OCI-LY3 (cell line): ENCODE results near the gene CHURC1.

Experiments
- H2AFZ ChIP-seq: fragments of 200-600, 300-600 bp; shearing (Covaris generic); 2 replicates; pipeline ENCODE4 v1.6.0; 2014; ENCODE audit warnings: antibody characterized with exemption, low read depth, low read length
- H3K27ac ChIP-seq: fragments of 200-600, 300-600 bp; sonication (generic); 2 replicates; pipeline ENCODE4 v1.5.1; 2014; ENCODE audit warnings: mild to moderate bottlenecking, low read length, moderate library complexity, mixed read lengths
- H3K27me3 ChIP-seq: fragments of 200-600, 300-600 bp; sonication (generic); 2 replicates; pipeline ENCODE4 v1.6.1; 2014; ENCODE audit warnings: low read depth, low read length, mixed read lengths
- H3K36me3 ChIP-seq: fragments of 200-600, 300-600 bp; sonication (generic); replicated peaks from 2 replicates; pipeline ENCODE3; 2014; ENCODE audit warnings: low read depth, low read length, mixed read lengths
- H3K4me1 ChIP-seq: fragments of 300-600, 200-600 bp; sonication (generic); 2 replicates; pipeline ENCODE4 v1.6.1; 2014; ENCODE audit warnings: low read length, mixed read lengths
- H3K4me2 ChIP-seq: fragments of 200-600, 300-600 bp; sonication (generic); 2 replicates; pipeline ENCODE4 v1.6.1; 2014; ENCODE audit warnings: low read length, mixed read lengths
- H3K4me3 ChIP-seq: fragments of 300-600, 200-600 bp; sonication (generic); 2 replicates; pipeline ENCODE4 v1.5.1; 2014; ENCODE audit warnings: antibody characterized with exemption, mild to moderate bottlenecking, low read length, moderate library complexity
- H3K79me2 ChIP-seq: fragments of 300-600, 200-600 bp; shearing (Covaris generic); 2 replicates; pipeline ENCODE4 v1.6.1; 2014; ENCODE audit warnings: mild to moderate bottlenecking, low read length, mixed read lengths
- H3K9ac ChIP-seq: fragments of 300-600, 200-600 bp; shearing (Covaris generic); 2 replicates; pipeline ENCODE4 v1.6.0; 2014; ENCODE audit warnings: mild to moderate bottlenecking, low read length, moderate library complexity
- H3K9me3 ChIP-seq: fragments of 200-600, 300-600 bp; shearing (Covaris generic); 2 replicates; pipeline ENCODE4 v1.6.1; 2014; ENCODE audit warnings: low read length, mixed read lengths; ENCODE audit not compliant: insufficient read depth
- H4K20me1 ChIP-seq: fragments of 200-600, 300-600 bp; sonication (generic); 2 replicates; pipeline ENCODE4 v1.6.1; 2016; ENCODE audit warnings: low read length, mixed read lengths; ENCODE audit not compliant: insufficient read depth
- CTCF ChIP-seq: fragments of 200-600, 300-600 bp; sonication (generic); IDR thresholded peaks from 2 replicates; pipeline ENCODE4 v1.5.1; 2014; ENCODE audit warnings: antibody characterized with exemption, low read length, low read depth
- EZH2phosphoT487 ChIP-seq: fragments of 200-600 bp; shearing (Covaris generic); IDR thresholded peaks from 2 replicates; pipeline ENCODE4 v1.6.1; 2018; ENCODE audit warnings: antibody characterized with exemption, mixed run types, low read depth

The CHURC1 gene

GRCh38 chr14:64960762-64961276, 46.6 kb downstream of the CHURC1 start:
- Histone ChIP-seq H3K27me3 (no peaks in the 10 kb centered on the region), H3K9me3 (no peaks in the 10 kb centered on the region), H3K4me1 (peaks cover 32% of the 10 kb centered on the region), H3K4me3 (no peak overlapping the region), H2AFZ (no peak overlapping the region), H3K79me2 (no peaks in the 10 kb centered on the region), H3K4me2 (no peak overlapping the region), H3K36me3 (no peaks in the 10 kb centered on the region), H3K9ac (no peak overlapping the region), H4K20me1 (no peaks in the 10 kb centered on the region), H3K27ac (no peak overlapping the region)
- TF ChIP-seq CTCF (peak; percentile 28), EZH2phosphoT487 (no peak)

- Histone ChIP-seq H3K27me3 (no peaks in the 10 kb centered on the region), H2AFZ (no peak overlapping the region), H3K4me3 (peak overlapping the region; percentile 28; the same call in 1 of the 2 replicates), H3K9me3 (no peaks in the 10 kb centered on the region), H3K4me1 (peaks cover 34% of the 10 kb centered on the region), H3K79me2 (no peaks in the 10 kb centered on the region), H3K4me2 (peak overlapping the region; percentile 61), H3K9ac (peak overlapping the region; percentile 5; the same call in 1 of the 2 replicates), H4K20me1 (no peaks in the 10 kb centered on the region), H3K36me3 (no peaks in the 10 kb centered on the region), H3K27ac (peak overlapping the region; percentile 7; the same call in 1 of the 2 replicates)
- TF ChIP-seq EZH2phosphoT487 (no peak), CTCF (peak; percentile 34)
Observed at GRCh38 chr14:64963611-64964010, 49.4 kb downstream of the CHURC1 start.

DNA sequence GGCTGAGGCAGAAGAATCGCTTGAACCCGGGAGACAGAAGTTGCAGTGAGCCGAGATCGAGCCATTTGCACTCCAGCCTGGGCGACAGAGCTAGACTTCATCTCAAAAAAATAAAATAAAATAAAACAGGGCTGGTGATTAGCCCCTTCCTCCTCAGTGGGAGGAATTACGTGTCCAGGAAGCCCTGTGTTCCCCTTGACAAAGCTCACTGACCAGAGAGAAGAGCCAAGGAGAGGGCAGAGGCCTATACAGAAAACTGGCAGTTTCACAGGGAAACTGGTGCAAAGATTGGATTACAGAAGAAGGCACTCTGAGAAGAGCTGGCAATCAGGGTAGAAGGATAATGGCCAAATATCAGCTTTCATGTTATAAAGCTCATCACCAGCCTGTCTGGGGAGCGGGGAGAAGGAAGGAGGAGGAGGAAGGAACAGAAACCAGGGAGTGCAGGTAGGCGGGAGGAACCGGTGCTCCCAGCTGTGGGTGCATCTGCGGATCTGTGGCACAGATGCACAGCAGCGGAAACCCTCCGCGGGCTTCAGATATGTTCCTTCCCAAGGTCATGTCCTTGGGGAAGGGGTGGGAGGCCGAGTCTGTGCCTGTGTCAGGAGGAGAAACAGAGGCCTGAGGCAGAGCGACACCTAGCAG, 51.2 kb downstream of the CHURC1 start:
- Histone ChIP-seq H3K27me3 (no peaks in the 10 kb centered on the region), H3K4me1 (peaks cover 34% of the 10 kb centered on the region), H3K4me2 (peak overlapping the region; percentile 35), H3K27ac (no peak overlapping the region), H3K9me3 (no peaks in the 10 kb centered on the region), H3K79me2 (no peaks in the 10 kb centered on the region), H2AFZ (no peak overlapping the region; the same call in 1 of the 2 replicates), H3K36me3 (no peaks in the 10 kb centered on the region), H3K9ac (no peak overlapping the region), H3K4me3 (no peak overlapping the region), H4K20me1 (no peaks in the 10 kb centered on the region)
- TF ChIP-seq CTCF, result no peak
- TF ChIP-seq EZH2phosphoT487, result no peak

- H3K4me1 ChIP-seq, result peaks cover 38% of the 10 kb centered on the region
- H3K4me3 ChIP-seq, result no peak overlapping the region
- no peak overlapping the region for H3K27ac ChIP-seq
- no peak for TF ChIP-seq CTCF
- no peak for TF ChIP-seq EZH2phosphoT487
- no peaks in the 10 kb centered on the region for H3K36me3 ChIP-seq
- H3K9ac ChIP-seq, result no peak overlapping the region
- no peaks in the 10 kb centered on the region for H3K79me2 ChIP-seq
- H2AFZ ChIP-seq, result no peak overlapping the region
- H3K4me2 ChIP-seq, result no peak overlapping the region
- H3K27me3 ChIP-seq, result peaks cover 8% of the 10 kb centered on the region
- H3K9me3 ChIP-seq, result no peaks in the 10 kb centered on the region
- H4K20me1 ChIP-seq, result no peaks in the 10 kb centered on the region
Observed at GRCh38 chr14:64966976-64967375, 52.7 kb downstream of the CHURC1 start.
